Adrenal gland (tissue), 5 donors: ENCODE results near the gene RANBP10.

Source experiments
- CTCF ChIP-seq, 6 experiments: fragments of 450-650 bp in 4 of 6; fragments of 200-600 bp in 2 of 6; sonication (generic) in 1 of 6; IDR thresholded peaks; 1 replicate in 5 of 6; 2 replicates in 1 of 6; pipeline versions ENCODE4 v1.5.1 to v1.8.0; 2016 to 2021; ENCODE audit warnings: antibody characterized with exemption in 6 of 6, mild to moderate bottlenecking in 2 of 6, moderate library complexity in 1 of 6
- POLR2A ChIP-seq, 2 donors: fragments of 450-650 bp; IDR thresholded peaks; one replicate each; pipeline ENCODE4 v1.6.1; 2017; ENCODE audit warnings: antibody characterized with exemption in 2 of 2, mild to moderate bottlenecking in 2 of 2, moderate library complexity in 1 of 2
- donor health status: DM: no; HTN: no; CAD: no.

DNA sequence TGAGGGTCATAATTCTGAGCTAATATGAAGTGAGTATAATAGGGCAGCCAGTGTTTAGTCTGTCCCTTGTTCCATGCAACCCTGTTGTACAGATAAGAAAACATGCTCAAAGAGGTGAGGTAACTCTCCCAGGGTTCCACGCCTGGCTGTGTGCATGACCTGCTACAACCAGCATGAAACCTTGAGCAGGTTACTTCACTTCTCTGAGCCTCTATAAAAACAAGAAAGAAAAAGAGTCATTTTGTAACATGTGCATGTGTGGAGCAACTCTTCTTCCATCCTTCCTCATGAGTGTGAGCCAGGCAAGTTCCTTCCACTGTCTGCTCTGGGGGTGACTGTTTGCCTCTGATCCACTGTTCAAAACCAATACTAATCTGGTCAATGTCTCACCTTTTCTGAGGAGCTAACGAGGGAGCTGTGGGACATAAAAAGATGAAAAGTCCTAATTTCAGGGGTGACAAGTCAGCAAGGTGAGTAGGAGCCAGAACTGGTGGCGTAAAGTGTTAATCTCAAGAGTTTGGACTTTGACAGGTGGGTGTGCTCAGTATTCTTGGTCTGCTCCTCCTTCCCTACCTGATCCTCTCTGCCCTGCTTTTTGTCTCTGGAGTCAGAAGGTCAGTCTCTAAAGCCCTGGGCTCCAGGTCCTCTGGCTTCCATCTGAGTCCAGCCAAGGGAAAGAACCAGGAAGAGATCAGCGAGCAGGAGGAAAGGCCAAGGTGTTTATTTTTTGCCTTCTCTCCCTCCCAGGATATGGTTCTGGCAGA lies 108.8 kb downstream of the RANBP10 start:
- TF ChIP-seq CTCF (IDR thresholded peaks at IDR 0.05) (no peak), POLR2A (IDR thresholded peaks at IDR 0.05) (no peak)
